Stimulated activated naive CD8-positive, alpha-beta T cell treated with anti-CD3 and anti-CD28 coated beads, Interleukin-15, amount 100 ng/mL, for 72 hours (primary cell): ENCODE data around the gene FABP3.

Experiments used
- ATAC-seq: fragments of 150-1000 bp; cut with Tn5 transposase; 2 replicates; pipeline ENCODE4 v1.10.0; 2021; ENCODE audit warnings: mild to moderate bottlenecking, moderate library complexity
- DNase-seq, 2 donors: peaks; one replicate each; pipeline ENCODE4 v3.0.0; 2021 to 2022
- H3K27ac Mint-ChIP-seq, 2 donors: one replicate each; pipeline ENCODE4 v1.8.0; 2022; ENCODE audit warnings: mild to moderate bottlenecking in 2 of 2, mixed read lengths in 2 of 2, moderate library complexity in 2 of 2
- H3K27me3 Mint-ChIP-seq: one replicate; pipeline ENCODE4 v1.8.0; 2022; ENCODE audit warnings: mixed read lengths
- H3K4me1 Mint-ChIP-seq: one replicate; pipeline ENCODE4 v1.8.0; 2022; ENCODE audit warnings: mild to moderate bottlenecking, mixed read lengths
- H3K4me3 Mint-ChIP-seq, 2 donors: one replicate each; pipeline ENCODE4 v1.8.0; 2022; ENCODE audit warnings: mild to moderate bottlenecking in 2 of 2, mixed read lengths in 2 of 2, moderate library complexity in 1 of 2
- H3K9me3 Mint-ChIP-seq, 2 donors: one replicate each; pipeline ENCODE4 v1.8.0; 2022; ENCODE audit warnings: mixed read lengths in 2 of 2

The FABP3 gene

GRCh38 chr1:31318146-31318545 is 54.7 kb downstream of the FABP3 start:
- no peaks in the 10 kb centered on the region for H3K4me1 Mint-ChIP-seq

DNA sequence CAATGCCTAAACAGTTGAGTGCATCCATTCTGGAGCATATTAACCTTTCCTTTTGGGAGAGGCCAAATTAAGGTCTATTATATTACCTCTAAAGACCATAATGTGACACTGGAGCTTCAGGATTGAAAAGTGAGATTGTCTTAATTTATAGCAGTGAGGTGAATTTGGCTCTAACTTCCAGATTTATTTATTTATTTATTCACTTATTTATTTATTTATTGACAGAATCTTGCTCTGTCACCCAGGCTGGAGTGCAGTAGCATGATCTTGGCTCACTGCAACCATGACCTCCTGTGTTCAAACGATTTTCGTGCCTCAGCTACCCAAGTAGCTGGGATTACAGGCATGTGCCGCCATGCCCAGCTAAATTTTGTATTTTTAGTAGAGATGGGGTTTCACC is 57.0 kb downstream of the FABP3 start:
- no peaks in the 10 kb centered on the region for H3K9me3 Mint-ChIP-seq
- H3K27me3 Mint-ChIP-seq: no peaks in the 10 kb centered on the region
- DNase-seq: no peak
- H3K4me1 Mint-ChIP-seq: no peaks in the 10 kb centered on the region
- no peak for ATAC-seq
- no peak overlapping the region for H3K27ac Mint-ChIP-seq
- H3K4me3 Mint-ChIP-seq: no peak overlapping the region

More at GRCh38 chr1:31318146-31318545, 54.7 kb downstream of the FABP3 start:
- no peak for ATAC-seq
- Mint-ChIP-seq H3K4me3 (no peak overlapping the region), H3K9me3 (no peaks in the 10 kb centered on the region), H3K27me3 (no peaks in the 10 kb centered on the region), H3K27ac (no peak overlapping the region)
- DNase-seq: no peak
